Measurements from ENCODE around the gene ALOX15B.

ALOX15B gene

DNA sequence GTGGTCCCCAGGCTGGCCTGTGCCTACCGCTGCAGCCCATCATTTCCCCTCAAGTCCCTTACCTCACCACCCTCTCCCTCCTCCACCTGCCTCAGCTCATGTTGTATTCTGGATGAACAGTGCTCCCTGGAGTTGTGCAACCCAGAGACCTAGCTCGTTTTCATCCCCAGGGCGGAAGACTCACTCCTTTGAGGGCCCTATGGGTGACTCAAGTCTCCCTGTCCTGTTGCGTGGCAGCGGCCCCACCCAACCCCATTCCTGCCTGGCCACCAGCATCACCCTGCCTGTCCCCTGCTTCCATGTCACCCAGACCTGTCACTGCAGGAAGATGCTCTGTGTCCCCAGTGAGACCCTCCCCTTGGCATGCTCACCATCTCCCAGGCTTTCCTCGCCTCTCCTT lies 45.4 kb downstream of the ALOX15B start:
- FAIRE-seq, result no peak

GRCh38 chr17:8087075-8087951 lies 48.5 kb downstream of the ALOX15B start, which contains the start of gene ALOX12B:
Gene ALOX12B, minus strand, starts transcription at chr17:8087716. Its CDS starts 274 bp downstream, at chr17:8087442.
- no peak for FAIRE-seq

GRCh38 chr17:8087952-8088230 lies 49.0 kb downstream of the ALOX15B start:
- no peak for FAIRE-seq

- FAIRE-seq, result no peak
These were observed 50.9 kb downstream of the ALOX15B start for GRCh38 chr17:8089728-8090127.

DNA sequence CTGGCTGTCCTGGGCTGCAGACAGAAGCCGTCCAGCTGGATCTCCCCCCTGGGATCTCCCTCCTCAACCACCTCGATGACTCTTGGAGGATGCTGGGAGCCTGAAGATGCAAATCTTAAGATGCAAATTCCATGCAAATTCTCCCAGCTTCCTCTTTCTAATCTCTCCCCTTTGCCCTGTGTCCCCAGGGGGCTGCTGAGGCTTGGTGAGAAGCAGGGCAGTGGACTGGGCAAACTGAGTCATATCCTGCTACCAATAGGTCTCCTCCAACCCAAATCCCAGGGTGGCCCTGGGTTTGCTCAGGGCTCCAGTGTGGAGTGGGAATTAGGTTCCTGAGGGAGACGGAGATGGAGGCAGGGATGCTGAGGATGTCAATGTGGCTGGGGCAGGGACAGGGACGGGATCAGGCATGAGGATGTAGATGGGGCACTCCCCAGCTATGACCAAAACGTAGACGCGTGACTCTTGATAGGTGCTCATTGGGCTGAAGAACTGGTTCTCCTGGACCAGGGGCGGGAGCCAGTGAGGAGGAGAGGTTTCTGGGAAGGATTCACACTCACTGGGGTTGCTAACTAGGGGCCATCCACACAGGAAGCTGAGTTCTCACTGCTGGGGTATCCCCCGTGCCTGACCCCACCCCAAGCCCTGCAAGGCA lies 52.3 kb downstream of the ALOX15B start:
- FAIRE-seq, result no peak

DNA sequence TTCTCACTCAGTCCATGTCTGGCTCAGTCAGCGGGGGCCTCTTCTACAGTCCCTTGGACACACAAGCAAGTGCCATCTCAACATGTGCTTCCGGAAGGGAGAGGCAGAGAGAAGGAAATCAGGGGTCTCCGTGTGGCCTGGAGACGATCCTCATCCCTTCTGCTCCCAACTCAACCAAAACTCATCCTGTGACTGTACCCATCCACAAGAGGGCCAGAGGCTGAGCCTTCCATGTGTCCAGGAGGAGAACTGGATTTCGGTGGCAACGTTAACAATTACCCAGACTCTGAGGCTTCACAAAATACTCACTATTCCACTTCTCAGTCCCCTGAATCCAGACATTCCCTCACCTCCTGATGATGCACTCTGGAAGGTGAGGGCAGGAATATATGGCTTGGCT lies 56.5 kb downstream of the ALOX15B start:
- no peak for FAIRE-seq

GRCh38 chr17:8096541-8096940 lies 57.7 kb downstream of the ALOX15B start:
- FAIRE-seq, result no peak
